Activated CD8-positive, alpha-beta memory T cell treated with anti-CD3 and anti-CD28 coated beads, Interleukin-2, amount 10 ng/mL, durations not matched to agents 7 days and 5 days (primary cell): ENCODE data around the gene HIVEP2. TPM values are rescaled to one million over a fixed set of nuclear protein-coding genes. Genes with fewer than 3 reads are reported as not detected.

Experiments
- ATAC-seq: fragments of 150-1000 bp; cut with Tn5 transposase; one replicate; pipeline ENCODE4 v1.10.0; 2021; ENCODE audit warnings: moderate library complexity
- CTCF ChIA-PET: fragments of 350-600 bp; sonication (Branson Sonifier 250); formaldehyde crosslinking; loops from one replicate; lab custom pipeline; 2021; ENCODE audit warnings: antibody characterized with exemption; lab: Charles Lee
- DNase-seq: peaks from one replicate; pipeline ENCODE4 v3.0.0-alpha.2; 2020
- H3K27ac Mint-ChIP-seq: one replicate; pipeline ENCODE4 v1.8.0; 2021; ENCODE audit warnings: mild to moderate bottlenecking, mixed read lengths
- H3K27me3 Mint-ChIP-seq: one replicate; pipeline ENCODE4 v1.8.0; 2021; ENCODE audit warnings: mixed read lengths
- H3K36me3 Mint-ChIP-seq: one replicate; pipeline ENCODE4 v1.8.0; 2021; ENCODE audit warnings: mild to moderate bottlenecking, mixed read lengths
- H3K4me1 Mint-ChIP-seq: one replicate; pipeline ENCODE4 v1.8.0; 2021; ENCODE audit warnings: mixed read lengths
- H3K4me3 Mint-ChIP-seq: one replicate; pipeline ENCODE4 v1.8.0; 2021; ENCODE audit warnings: mild to moderate bottlenecking, moderate library complexity, mixed read lengths
- H3K9me3 Mint-ChIP-seq: one replicate; pipeline ENCODE4 v1.8.0; 2022; ENCODE audit warnings: low read depth, mixed read lengths
- total RNA-seq, 2 experiments: library from RNA; stranded (reverse); gene quantifications; one replicate each; pipeline ENCODE4 v1.2.3, GENCODE V29; 2021

Gene HIVEP2
- total RNA-seq, 2 experiments from 2014 or later: 24.1 to 28.8 TPM

GRCh38 chr6:142927271-142927580 is 17.8 kb downstream of the HIVEP2 start:
- Mint-ChIP-seq H3K9me3 (no peaks in the 10 kb centered on the region), H3K27ac (peak overlapping the region; percentile 97), H3K4me1 (peaks cover 42% of the 10 kb centered on the region), H3K4me3 (peak overlapping the region; percentile 84), H3K27me3 (no peaks in the 10 kb centered on the region), H3K36me3 (peaks cover 9% of the 10 kb centered on the region)
- CTCF ChIA-PET: interaction anchor here (1.0 to 2.7 kb wide), 8 partner anchors 11 to 235 kb away, joined by 3 to 11 read pairs (median 4); no protein-coding TSS in a partner anchor
- no peak for ATAC-seq
- no peak for DNase-seq

GRCh38 chr6:142926494-142927270 is 18.3 kb downstream of the HIVEP2 start:
- Mint-ChIP-seq H3K4me3 (peak overlapping the region; percentile 84), H3K27me3 (no peaks in the 10 kb centered on the region), H3K27ac (peak overlapping the region; percentile 97), H3K36me3 (peaks cover 8% of the 10 kb centered on the region), H3K9me3 (no peaks in the 10 kb centered on the region), H3K4me1 (peaks cover 38% of the 10 kb centered on the region)
- CTCF ChIA-PET: interaction anchor here (1.0 to 2.7 kb wide), 11 partner anchors 9 to 235 kb away, joined by 3 to 11 read pairs (median 4); no protein-coding TSS in a partner anchor
- ATAC-seq (peak; percentile 92), DNase-seq (peak; percentile 92)

GRCh38 chr6:142926177-142926493 is 18.8 kb downstream of the HIVEP2 start:
- Mint-ChIP-seq H3K27ac (peak overlapping the region; percentile 97), H3K9me3 (no peaks in the 10 kb centered on the region), H3K36me3 (peaks cover 8% of the 10 kb centered on the region), H3K27me3 (no peaks in the 10 kb centered on the region), H3K4me3 (peak overlapping the region; percentile 84), H3K4me1 (peaks cover 33% of the 10 kb centered on the region)
- ATAC-seq: no peak
- CTCF ChIA-PET: interaction anchor here (1.1 to 2.7 kb wide), 6 partner anchors 9 to 24 kb away, joined by 3 to 11 read pairs (median 5); no protein-coding TSS in a partner anchor
- no peak for DNase-seq

- no peak for DNase-seq
- Mint-ChIP-seq H3K27me3 (no peaks in the 10 kb centered on the region), H3K27ac (peak overlapping the region; percentile 66), H3K9me3 (no peaks in the 10 kb centered on the region), H3K4me3 (peak overlapping the region; percentile 19), H3K4me1 (peaks cover 35% of the 10 kb centered on the region), H3K36me3 (peaks cover 8% of the 10 kb centered on the region)
- CTCF ChIA-PET: interaction anchor here (1.1 to 2.7 kb wide), 5 partner anchors 8 to 24 kb away, joined by 3 to 11 read pairs (median 6); no protein-coding TSS in a partner anchor
- no peak for ATAC-seq
These were observed 19.3 kb downstream of the HIVEP2 start for GRCh38 chr6:142925575-142926110.

GRCh38 chr6:142918339-142919042 is 26.5 kb downstream of the HIVEP2 start:
- H3K4me3 Mint-ChIP-seq: no peak overlapping the region
- peak overlapping the region; percentile 58 for H3K27ac Mint-ChIP-seq
- ATAC-seq (no peak), DNase-seq (no peak)
- no peaks in the 10 kb centered on the region for H3K27me3 Mint-ChIP-seq
- no peaks in the 10 kb centered on the region for H3K9me3 Mint-ChIP-seq
- CTCF ChIA-PET: no interaction called here
- peaks cover 52% of the 10 kb centered on the region for H3K4me1 Mint-ChIP-seq
- peaks cover 14% of the 10 kb centered on the region for H3K36me3 Mint-ChIP-seq

GRCh38 chr6:142916881-142917280 is 28.1 kb downstream of the HIVEP2 start:
- H3K4me1 Mint-ChIP-seq: peaks cover 66% of the 10 kb centered on the region
- H3K27me3 Mint-ChIP-seq: no peaks in the 10 kb centered on the region
- no peak overlapping the region for H3K27ac Mint-ChIP-seq
- CTCF ChIA-PET: interaction anchor here (1.0 to 1.3 kb wide), 3 partner anchors 9 to 11 kb away, joined by 3 to 4 read pairs (median 4); no protein-coding TSS in a partner anchor
- ATAC-seq: no peak
- no peak overlapping the region for H3K4me3 Mint-ChIP-seq
- peaks cover 21% of the 10 kb centered on the region for H3K36me3 Mint-ChIP-seq
- no peaks in the 10 kb centered on the region for H3K9me3 Mint-ChIP-seq
- no peak for DNase-seq

- Mint-ChIP-seq H3K9me3 (no peaks in the 10 kb centered on the region), H3K4me3 (no peak overlapping the region), H3K4me1 (peaks cover 73% of the 10 kb centered on the region), H3K27me3 (no peaks in the 10 kb centered on the region), H3K27ac (peak overlapping the region; percentile 47), H3K36me3 (peaks cover 21% of the 10 kb centered on the region)
- ATAC-seq: no peak
- CTCF ChIA-PET: interaction anchor here (1.5 to 2.3 kb wide), 3 partner anchors 8 to 28 kb away, joined by 4 to 11 read pairs (median 7); no protein-coding TSS in a partner anchor
- no peak for DNase-seq
These were observed 29.9 kb downstream of the HIVEP2 start for GRCh38 chr6:142914937-142915697.

GRCh38 chr6:142914369-142914768 is 30.6 kb downstream of the HIVEP2 start:
- peak overlapping the region; percentile 99 for H3K27ac Mint-ChIP-seq

GRCh38 chr6:142913511-142914047 is 31.4 kb downstream of the HIVEP2 start:
- DNase-seq: peak; percentile 89
- peaks cover 22% of the 10 kb centered on the region for H3K36me3 Mint-ChIP-seq
- peak overlapping the region; percentile 73 for H3K4me3 Mint-ChIP-seq
- peak; percentile 91 for ATAC-seq
- no peaks in the 10 kb centered on the region for H3K9me3 Mint-ChIP-seq
- H3K27me3 Mint-ChIP-seq: no peaks in the 10 kb centered on the region
- peaks cover 69% of the 10 kb centered on the region for H3K4me1 Mint-ChIP-seq
- peak overlapping the region; percentile 99 for H3K27ac Mint-ChIP-seq
- CTCF ChIA-PET: interaction anchor here (0.7 to 2.3 kb wide), 6 partner anchors 9 to 71 kb away, joined by 3 to 11 read pairs (median 5); no protein-coding TSS in a partner anchor

More at GRCh38 chr6:142914369-142914768, 30.6 kb downstream of the HIVEP2 start:
- Mint-ChIP-seq H3K36me3 (peaks cover 24% of the 10 kb centered on the region), H3K27me3 (no peaks in the 10 kb centered on the region), H3K4me1 (peaks cover 74% of the 10 kb centered on the region), H3K4me3 (no peak overlapping the region), H3K9me3 (no peaks in the 10 kb centered on the region)
- ATAC-seq (no peak), DNase-seq (no peak)
- CTCF ChIA-PET: interaction anchor here (0.7 to 2.3 kb wide), 5 partner anchors 9 to 72 kb away, joined by 3 to 11 read pairs (median 6); no protein-coding TSS in a partner anchor

GRCh38 chr6:142913036-142913510 is 31.9 kb downstream of the HIVEP2 start:
- H3K36me3 Mint-ChIP-seq: peaks cover 21% of the 10 kb centered on the region
- no peaks in the 10 kb centered on the region for H3K27me3 Mint-ChIP-seq
- ATAC-seq (peak; percentile 54), DNase-seq (no peak)
- H3K9me3 Mint-ChIP-seq: no peaks in the 10 kb centered on the region
- CTCF ChIA-PET: interaction anchor here (0.7 to 2.3 kb wide), 4 partner anchors 10 to 57 kb away, joined by 4 to 11 read pairs (median 5); no protein-coding TSS in a partner anchor
- H3K4me1 Mint-ChIP-seq: peaks cover 70% of the 10 kb centered on the region
- peak overlapping the region; percentile 99 for H3K27ac Mint-ChIP-seq
- H3K4me3 Mint-ChIP-seq: peak overlapping the region; percentile 73

GRCh38 chr6:142912125-142912524 is 32.9 kb downstream of the HIVEP2 start:
- Mint-ChIP-seq H3K4me3 (no peak overlapping the region), H3K27me3 (no peaks in the 10 kb centered on the region), H3K27ac (peak overlapping the region; percentile 99), H3K9me3 (no peaks in the 10 kb centered on the region), H3K4me1 (peaks cover 76% of the 10 kb centered on the region), H3K36me3 (peaks cover 23% of the 10 kb centered on the region)
- DNase-seq (no peak), ATAC-seq (no peak)
- CTCF ChIA-PET: no interaction called here

GRCh38 chr6:142911430-142911829 is 33.5 kb downstream of the HIVEP2 start:
- CTCF ChIA-PET: no interaction called here
- Mint-ChIP-seq H3K4me3 (no peak overlapping the region), H3K27ac (no peak overlapping the region), H3K36me3 (peaks cover 22% of the 10 kb centered on the region), H3K27me3 (no peaks in the 10 kb centered on the region), H3K4me1 (peaks cover 77% of the 10 kb centered on the region), H3K9me3 (no peaks in the 10 kb centered on the region)
- DNase-seq (no peak), ATAC-seq (no peak)
